Cortex of kidney (tissue), 1 donor: Measurements from ENCODE around the gene CTBP2.
"Not testable (repeated sequence)": the region's sequence is repeated elsewhere in the genome, so short reads cannot be mapped to it uniquely, and the experiment has no call there.

ENCODE experiments used
- DNase-seq: peaks from one replicate; lab custom pipeline; 2025; lab: John Stamatoyannopoulos, UW

The CTBP2 gene

GRCh38 chr10:124997771-124998623 lies 162.4 kb downstream of the CTBP2 start:
- DNase-seq, result no peak

- DNase-seq, result no peak
Measured at GRCh38 chr10:124997306-124997705, 163.1 kb downstream of the CTBP2 start.

- no peak for DNase-seq
Measured at GRCh38 chr10:124996854-124997215, 163.5 kb downstream of the CTBP2 start.

GRCh38 chr10:124996127-124996853 lies 164.1 kb downstream of the CTBP2 start:
- no peak for DNase-seq

- DNase-seq, result no peak
Measured at GRCh38 chr10:124995605-124996004, 164.8 kb downstream of the CTBP2 start.

- DNase-seq, result no peak
Measured at GRCh38 chr10:124994573-124995473, 165.5 kb downstream of the CTBP2 start.

- DNase-seq, result no peak
Measured at GRCh38 chr10:124993736-124994451, 166.5 kb downstream of the CTBP2 start.

GRCh38 chr10:124993345-124993708 lies 167.0 kb downstream of the CTBP2 start:
- no peak for DNase-seq

- no peak for DNase-seq
Measured at GRCh38 chr10:124992462-124993344, 167.7 kb downstream of the CTBP2 start.

- DNase-seq, result no peak
Measured at GRCh38 chr10:124991835-124992234, 168.5 kb downstream of the CTBP2 start.

- DNase-seq, result no peak
Measured at GRCh38 chr10:124990671-124991625, 169.4 kb downstream of the CTBP2 start.

GRCh38 chr10:124989526-124989925 lies 170.8 kb downstream of the CTBP2 start:
- DNase-seq, result no peak

- DNase-seq, result not testable (repeated sequence)
Measured at GRCh38 chr10:124988753-124989152, 171.6 kb downstream of the CTBP2 start.

GRCh38 chr10:124987788-124988187 lies 172.6 kb downstream of the CTBP2 start:
- no peak for DNase-seq

- DNase-seq, result no peak
Measured at GRCh38 chr10:124985162-124985561, 175.2 kb downstream of the CTBP2 start.

- no peak for DNase-seq
Measured at GRCh38 chr10:124984376-124984775, 176.0 kb downstream of the CTBP2 start.

- no peak for DNase-seq
Measured at GRCh38 chr10:124983321-124983720, 177.0 kb downstream of the CTBP2 start.

- DNase-seq, result no peak
Measured at GRCh38 chr10:124978376-124978725, 182.0 kb downstream of the CTBP2 start.

- DNase-seq, result no peak
Measured at GRCh38 chr10:124977648-124978375, 182.6 kb downstream of the CTBP2 start.
